ENCODE results near the gene TRAF1.

GRCh38 chr9:120853198-120853597 lies 73.4 kb downstream of the TRAF1 start:
- TF ChIP-seq CTCF (IDR thresholded peaks at IDR 0.05; ENCODE audit: low read depth, low read length) (no peak), POLR2A (IDR thresholded peaks at IDR 0.05; ENCODE audit: extremely low read depth, insufficient read length) (no peak), MYC (IDR thresholded peaks at IDR 0.05; ENCODE audit: low read depth, low read length) (no peak), MAX (IDR thresholded peaks at IDR 0.05; ENCODE audit: low read depth, low read length) (no peak)

Data from NB4 (cell line).